ENCODE measurements around the gene GINM1. TPM values are rescaled to one million over a fixed set of nuclear protein-coding genes. Genes with fewer than 3 reads are reported as not detected.

Gene GINM1
- 30.9 TPM for total RNA-seq (2013)
- polyA plus RNA-seq: 10 to 100 TPM; 17.0 to 44.4 (median 42.3) TPM
- 7.5 and 12.0 TPM in 2 replicates for polyA minus RNA-seq
- 17.8 to 45.2 (median 35.4) reads per million in 11 experiments for total RNA-seq

DNA sequence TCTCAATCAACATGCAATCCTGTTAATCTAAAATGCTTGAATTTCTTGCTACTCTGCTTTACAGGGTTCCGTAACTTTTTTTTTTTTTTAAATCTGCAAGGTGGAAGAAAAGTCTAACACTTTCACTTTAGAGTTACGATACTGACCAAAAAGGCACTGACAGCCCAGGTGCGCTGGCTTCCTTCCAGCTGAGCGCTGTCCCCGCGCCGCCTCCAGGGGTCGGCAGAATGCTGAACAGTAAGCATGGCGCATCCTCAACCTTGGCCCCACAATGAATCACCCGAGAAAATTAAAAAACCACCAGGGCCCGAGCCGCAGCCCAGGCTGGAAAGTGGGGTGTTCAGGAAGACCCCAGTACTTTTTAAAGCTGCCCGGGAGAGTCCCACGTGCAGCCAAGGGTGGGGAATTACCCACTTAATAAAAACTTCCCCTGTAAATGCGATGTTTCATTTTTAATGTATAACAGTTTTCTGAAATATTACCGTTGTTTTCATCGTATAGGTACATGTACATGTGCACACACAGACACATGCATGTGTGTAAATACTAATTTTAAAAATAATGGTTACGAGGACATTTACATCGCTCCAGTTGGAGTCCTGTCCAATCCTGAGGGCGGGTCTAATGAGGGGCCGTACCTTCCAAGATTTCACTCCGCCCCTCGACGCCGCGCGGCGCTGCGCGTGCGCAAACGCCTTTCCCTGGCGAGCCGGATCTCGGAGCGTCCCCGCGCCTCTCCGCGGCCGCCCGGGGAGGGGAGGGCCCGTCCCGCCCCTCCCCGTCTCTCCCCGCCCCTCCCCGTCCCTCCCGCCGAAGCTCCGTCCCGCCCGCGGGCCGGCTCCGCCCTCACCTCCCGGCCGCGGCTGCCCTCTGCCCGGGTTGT lies at the start of gene GINM1:
Gene GINM1, plus strand, starts transcription at position 849 of the 883 bp plus-strand sequence. CDS start 40 bp downstream, outside the sequence.
- Mint-ChIP-seq H3K27ac (peak within 1 kb of the TSS; percentile 78 to 88 (median 82)), H3K9me3 (no peaks in the 10 kb centered on the region), H3K36me3 (no peaks in the 10 kb centered on the region), H3K4me1 (peaks cover 17% of the 10 kb centered on the region), H3K27me3 (ENCODE audit: low read depth in 3 of 3) (peaks cover 8 to 19% (median 11%) of the 10 kb centered on the region in 3 donors), H3K4me3 (peak within 1 kb of the TSS; percentile 93 to 95)
- TF ChIP-seq CTCF (IDR thresholded peaks at IDR 0.05): peak; percentile 58
- DNase-seq: peak; percentile 88 to 95 (median 88)
- H3K27ac ChIP-seq (ENCODE audit: low read depth in 1 of 2, low read length in 2 of 2): peak within 1 kb of the TSS; percentile 82 to 86
- under 1% methylated on average over 28 of the region's 59 CpGs for WGBS (ENCODE audit: insufficient coverage)
- H3K9me3 ChIP-seq (replicated peaks in 1 of 2; ENCODE audit: control insufficient read depth in 1 of 2, insufficient read depth in 1 of 2, low read length in 2 of 2): no peaks in the 10 kb centered on the region
- H3K9ac ChIP-seq (ENCODE audit: insufficient read depth, low read length, poor library complexity, severe bottlenecking): peak within 1 kb of the TSS; percentile 91
- peaks cover 19 to 24% of the 10 kb centered on the region in 2 donors for H3K4me1 ChIP-seq (ENCODE audit: control insufficient read depth in 1 of 2, insufficient read depth in 2 of 2, low read length in 2 of 2)
- H4K20me1 ChIP-seq (ENCODE audit: insufficient read depth, low read length): peaks cover 3% of the 10 kb centered on the region
- intact Hi-C loops (cut with micrococcal nuclease): loop anchor here in 1 of 2 donors (10.0 kb wide), 1 partner anchor 159 kb away; no protein-coding TSS in a partner anchor
- peak within 1 kb of the TSS; percentile 84 for H3K4me2 ChIP-seq (replicated peaks; ENCODE audit: extremely low read depth, low read length, poor library complexity, severe bottlenecking)
- H2AFZ ChIP-seq (ENCODE audit: insufficient read depth, low read depth, low read length, poor library complexity, severe bottlenecking): peak within 1 kb of the TSS; percentile 98
- peak within 1 kb of the TSS; percentile 78 to 99 (median 84) for H3K4me3 ChIP-seq (replicated peaks in 1 of 3; ENCODE audit: low read depth in 2 of 3, low read length in 3 of 3)
- H3K36me3 ChIP-seq (replicated peaks in 1 of 2; ENCODE audit: control insufficient read depth in 1 of 2, insufficient read depth in 2 of 2, low read length in 2 of 2): no peaks in the 10 kb centered on the region
- H3K79me2 ChIP-seq (ENCODE audit: insufficient read depth, low read length): peaks cover 39% of the 10 kb centered on the region
- H3K27me3 ChIP-seq (ENCODE audit: control insufficient read depth in 2 of 2, insufficient read depth in 2 of 2, low read length in 2 of 2): peaks cover 2 to 17% of the 10 kb centered on the region in 2 donors

DNA sequence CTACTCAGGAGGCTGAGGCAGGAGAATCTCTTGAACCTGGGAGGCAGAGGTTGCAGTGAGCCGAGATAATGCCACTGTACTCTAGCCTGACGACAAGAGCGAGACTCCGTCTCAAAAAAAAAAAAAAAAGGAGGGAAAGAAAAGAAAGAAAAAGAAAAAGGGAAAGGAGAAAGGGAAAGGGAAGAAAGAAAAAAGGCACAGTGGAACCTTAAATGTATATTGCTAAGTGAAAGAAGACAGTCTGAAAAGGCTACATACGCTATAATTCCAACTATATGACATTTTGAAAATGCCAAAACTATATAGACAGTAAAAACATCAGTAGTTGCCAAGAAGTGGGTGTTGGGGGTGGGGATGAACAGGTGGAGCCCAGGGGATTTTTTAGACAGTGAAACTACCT lies 36.5 kb upstream of the GINM1 start:
- Mint-ChIP-seq H3K9me3 (peaks cover 0 to 3% (median 0%) of the 10 kb centered on the region in 7 donors), H3K27ac (no peak overlapping the region), H3K4me3 (no peak overlapping the region), H3K36me3 (peaks cover 69 to 91% of the 10 kb centered on the region in 2 donors), H3K27me3 (ENCODE audit: low read depth in 3 of 3) (peaks cover 0 to 1% (median 0%) of the 10 kb centered on the region in 3 donors), H3K4me1 (no peaks in the 10 kb centered on the region)
- WGBS (ENCODE audit: insufficient coverage): no CpG with 5 or more reads among the region's 5 CpGs
- Histone ChIP-seq H3K27ac (ENCODE audit: low read depth in 1 of 2, low read length in 2 of 2) (no peak overlapping the region), H3K4me3 (replicated peaks in 1 of 3; ENCODE audit: low read depth in 2 of 3, low read length in 3 of 3) (no peak overlapping the region), H3K27me3 (ENCODE audit: control insufficient read depth in 2 of 2, insufficient read depth in 2 of 2, low read length in 2 of 2) (no peaks in the 10 kb centered on the region), H3K9me3 (replicated peaks in 1 of 2; ENCODE audit: control insufficient read depth in 1 of 2, insufficient read depth in 1 of 2, low read length in 2 of 2) (no peaks in the 10 kb centered on the region), H3K9ac (ENCODE audit: insufficient read depth, low read length, poor library complexity, severe bottlenecking) (no peak overlapping the region), H2AFZ (ENCODE audit: insufficient read depth, low read depth, low read length, poor library complexity, severe bottlenecking) (no peak overlapping the region), H3K4me2 (replicated peaks; ENCODE audit: extremely low read depth, low read length, poor library complexity, severe bottlenecking) (no peak overlapping the region), H3K79me2 (ENCODE audit: insufficient read depth, low read length) (no peaks in the 10 kb centered on the region), H3K36me3 (replicated peaks in 1 of 2; ENCODE audit: control insufficient read depth in 1 of 2, insufficient read depth in 2 of 2, low read length in 2 of 2) (peaks cover 93 to 97% of the 10 kb centered on the region in 2 donors), H3K4me1 (ENCODE audit: control insufficient read depth in 1 of 2, insufficient read depth in 2 of 2, low read length in 2 of 2) (no peaks in the 10 kb centered on the region), H4K20me1 (ENCODE audit: insufficient read depth, low read length) (no peaks in the 10 kb centered on the region)
- no peak for DNase-seq
- intact Hi-C loops (cut with micrococcal nuclease): no loop called here
- TF ChIP-seq CTCF (IDR thresholded peaks at IDR 0.05): no peak
